GM12878 (cell line): ENCODE results near the gene TMSB4X.

ENCODE experiments used
- ATF2 ChIP-seq: IDR thresholded peaks from 2 replicates; pipeline ENCODE4 v1.6.1; 2012; ENCODE audit warnings: low read length, inconsistent platforms
- ATF7 ChIP-seq: fragments of 450-650 bp; IDR thresholded peaks from 2 replicates; pipeline ENCODE4 v1.6.1; 2016; ENCODE audit warnings: low read depth, mild to moderate bottlenecking
- CTCF ChIP-seq, 3 experiments: IDR thresholded peaks in 2 of 3; conservative IDR thresholded peaks in 1 of 3; 2 replicates each; pipeline ENCODE4 v1.5.1; 2011; ENCODE audit warnings: low read depth in 3 of 3, low read length in 3 of 3, mild to moderate bottlenecking in 3 of 3, control low read depth in 2 of 3, moderate library complexity in 2 of 3, inconsistent platforms in 1 of 3, mixed read lengths in 1 of 3; ENCODE audit not compliant: control insufficient read depth in 2 of 3, insufficient read depth in 1 of 3; ENCODE audit errors: extremely low read depth in 1 of 3
- EZH2 ChIP-seq: IDR thresholded peaks from 2 replicates; pipeline ENCODE4 v1.6.1; 2012; ENCODE audit warnings: low read depth, mild to moderate bottlenecking, control low read depth, inconsistent platforms, low read length, borderline replicate concordance; ENCODE audit not compliant: control insufficient read depth
- FOXK2 ChIP-seq: fragments of 450-650 bp; IDR thresholded peaks from 2 replicates; pipeline ENCODE4 v1.6.1; 2017; ENCODE audit warnings: mild to moderate bottlenecking, moderate library complexity
- MLLT1 ChIP-seq: fragments of 450-650 bp; IDR thresholded peaks from 2 replicates; pipeline ENCODE4 v1.6.1; 2016; ENCODE audit warnings: mild to moderate bottlenecking
- POLR2A ChIP-seq: IDR thresholded peaks from 2 replicates; pipeline ENCODE4 v1.6.1; 2011; ENCODE audit warnings: low read depth, mild to moderate bottlenecking, low read length
- SMC3 ChIP-seq: IDR thresholded peaks from 2 replicates; pipeline ENCODE4 v1.6.1; 2011; ENCODE audit warnings: low read length, improper control_type of control experiment, borderline replicate concordance
- SP1 ChIP-seq: IDR thresholded peaks from one replicate; pipeline ENCODE4 v1.6.1; 2011; ENCODE audit warnings: low read depth, low read length
- TAF1 ChIP-seq: IDR thresholded peaks from 2 replicates; pipeline ENCODE4 v1.6.1; 2011; ENCODE audit warnings: mild to moderate bottlenecking, low read depth, low read length, borderline replicate concordance

GRCh38 chrX:13008851-13009250, 33.9 kb downstream of the TMSB4X start:
- TF ChIP-seq CTCF (IDR thresholded peaks at IDR 0.05 in 2 of 3, conservative IDR thresholded peaks at IDR 0.05 in 1 of 3; ENCODE audit: control insufficient read depth in 2 of 3, extremely low read depth in 1 of 3, insufficient read depth in 1 of 3, low read depth in 3 of 3, low read length in 3 of 3) = no peak
- TF ChIP-seq POLR2A = no peak
- no peak for TF ChIP-seq ATF2
- TF ChIP-seq EZH2 = no peak
- no peak for TF ChIP-seq SMC3
- TF ChIP-seq SP1 = no peak
- no peak for TF ChIP-seq TAF1
- no peak for TF ChIP-seq ATF7
- TF ChIP-seq MLLT1 = no peak
- TF ChIP-seq FOXK2 = no peak
